K562 (cell line): ENCODE results near the gene HSF2. TPM values are rescaled to one million over a fixed set of nuclear protein-coding genes. Genes with fewer than 3 reads are reported as not detected.
A peak's percentile ranks its signal among the peaks of the same experiment; 100 is the strongest.

Source experiments
- ATF7 ChIP-seq: fragments of 450-650 bp; IDR thresholded peaks from 2 replicates; pipeline ENCODE4 v1.7.1; 2014; ENCODE audit warnings: mild to moderate bottlenecking, moderate library complexity
- BDP1 ChIP-seq: IDR thresholded peaks from 3 replicates; pipeline ENCODE4 v1.6.1; 2011; ENCODE audit not compliant: insufficient read length, insufficient read depth
- CSDE1 ChIP-seq, 2 experiments: fragments of 450-650 bp; IDR thresholded peaks; 2 replicates each; pipeline ENCODE4 v1.6.1; 2016; ENCODE audit warnings: mild to moderate bottlenecking in 1 of 2
- ELF4 ChIP-seq: fragments of 450-650 bp; formaldehyde crosslinking; IDR thresholded peaks from 2 replicates; pipeline ENCODE4 v1.4.0; 2022; ENCODE audit warnings: missing genetic modification characterization
- IRF2 ChIP-seq: sonication (generic); formaldehyde crosslinking; IDR thresholded peaks from 2 replicates; pipeline ENCODE4 v1.8.1; 2022; ENCODE audit warnings: mild to moderate bottlenecking, missing genetic modification reagents
- NR2C1 ChIP-seq, 2 experiments: fragments of 450-650 bp; IDR thresholded peaks; 2 replicates each; pipeline ENCODE4 v1.6.1; 2017; ENCODE audit warnings: mild to moderate bottlenecking in 2 of 2, antibody characterized with exemption in 1 of 2, inconsistent platforms in 1 of 2, missing compliant biosample characterization in 1 of 2, missing genetic modification characterization in 1 of 2
- POLR2G ChIP-seq: fragments of 200-400 bp; formaldehyde crosslinking; IDR thresholded peaks from 2 replicates; pipeline ENCODE4 v1.6.1; 2017; ENCODE audit warnings: low read depth, mild to moderate bottlenecking, antibody characterized with exemption, low read length, moderate library complexity
- RAD21 ChIP-seq, 2 experiments: fragments of 250-450 bp in 1 of 2; fragments of 450-650 bp in 1 of 2; sonication (Bioruptor Pico) in 1 of 2; formaldehyde crosslinking in 1 of 2; IDR thresholded peaks in 1 of 2; conservative IDR thresholded peaks in 1 of 2; 2 replicates each; pipeline versions ENCODE4 v1.4.0 to v1.8.0; 2020 to 2022; ENCODE audit warnings: mild to moderate bottlenecking in 2 of 2, moderate library complexity in 1 of 2
- TAF1 ChIP-seq: IDR thresholded peaks from 2 replicates; pipeline ENCODE4 v1.6.1; 2011; ENCODE audit warnings: mild to moderate bottlenecking, low read length, moderate library complexity; ENCODE audit not compliant: insufficient read depth, control insufficient read depth, severe bottlenecking; ENCODE audit errors: extremely low read depth
- ZFPM2 ChIP-seq: fragments of 250-450 bp; sonication (Bioruptor Pico); IDR thresholded peaks from 2 replicates; pipeline ENCODE4 v1.5.1; 2022; ENCODE audit warnings: mild to moderate bottlenecking
- ZKSCAN8 ChIP-seq: fragments of 200-800 bp; sonication (Bioruptor generic); IDR thresholded peaks from 2 replicates; pipeline ENCODE4 v1.6.1; 2016; ENCODE audit warnings: missing genetic modification characterization, missing compliant biosample characterization
- ZNF282 ChIP-seq: sonication (generic); formaldehyde crosslinking; IDR thresholded peaks from 2 replicates; pipeline ENCODE4 v1.8.1; 2023; ENCODE audit warnings: missing genetic modification reagents
- ZNF699 ChIP-seq: fragments of 250-450 bp; sonication (Bioruptor Pico); IDR thresholded peaks from 2 replicates; pipeline ENCODE4 v1.8.0; 2021; ENCODE audit warnings: mild to moderate bottlenecking, moderate library complexity; ENCODE audit not compliant: insufficient replicate concordance
- ZNF764 ChIP-seq: fragments of 250-450 bp; sonication (Bioruptor Pico); IDR thresholded peaks from 2 replicates; pipeline ENCODE4 v1.4.0; 2020; ENCODE audit warnings: low read depth, mild to moderate bottlenecking, moderate library complexity
- polyA plus RNA-seq, 8 experiments: library from polyadenylated mRNA; depleted of rRNA in 4 of 8; stranded (reverse) in 5 of 8; unstranded in 3 of 8; fragments of >200 nt; fragmentation: Nextera tagmentation in 2 of 8; fragmentation: Illumina TruSeq in 1 of 8; extraction: Ambion mirVana in 2 of 8; extraction: Trizol in 1 of 8; gene quantifications; 2 replicates each; pipeline versions ENCODE4 v1.2.1 to v1.2.3, GENCODE V29; 2011 to 2014; ENCODE audit warnings: inconsistent platforms in 1 of 8, missing spikeins in 1 of 8
- total RNA-seq, 7 experiments: library from RNA; depleted of rRNA in 6 of 7; stranded (reverse); fragments of >200 nt in 6 of 7; fragmentation: Illumina TruSeq in 2 of 7; extraction: Trizol in 2 of 7; gene quantifications; 2 replicates each; pipeline versions ENCODE4 v1.2.1 to v1.2.3, GENCODE V29; 2011 to 2021; ENCODE audit warnings: low replicate concordance in 1 of 7
- TF ChIP-seq, protein P1 (sequence below): fragments of 450-650 bp; formaldehyde crosslinking; IDR thresholded peaks from 2 replicates; pipeline ENCODE4 v1.4.0; 2020; ENCODE audit warnings: mild to moderate bottlenecking, moderate library complexity
- TF ChIP-seq, protein P2 (sequence below): sonication (generic); formaldehyde crosslinking; IDR thresholded peaks from 2 replicates; pipeline ENCODE4 v1.8.1; 2022; ENCODE audit warnings: missing genetic modification reagents

HSF2 gene
- total and polyA plus RNA-seq, 9 of the 15 experiments (the other 6 are each of a cell fraction or from before 2014, with no cell fraction given): 19.1 to 73.1 (median 29.2) TPM

DNA sequence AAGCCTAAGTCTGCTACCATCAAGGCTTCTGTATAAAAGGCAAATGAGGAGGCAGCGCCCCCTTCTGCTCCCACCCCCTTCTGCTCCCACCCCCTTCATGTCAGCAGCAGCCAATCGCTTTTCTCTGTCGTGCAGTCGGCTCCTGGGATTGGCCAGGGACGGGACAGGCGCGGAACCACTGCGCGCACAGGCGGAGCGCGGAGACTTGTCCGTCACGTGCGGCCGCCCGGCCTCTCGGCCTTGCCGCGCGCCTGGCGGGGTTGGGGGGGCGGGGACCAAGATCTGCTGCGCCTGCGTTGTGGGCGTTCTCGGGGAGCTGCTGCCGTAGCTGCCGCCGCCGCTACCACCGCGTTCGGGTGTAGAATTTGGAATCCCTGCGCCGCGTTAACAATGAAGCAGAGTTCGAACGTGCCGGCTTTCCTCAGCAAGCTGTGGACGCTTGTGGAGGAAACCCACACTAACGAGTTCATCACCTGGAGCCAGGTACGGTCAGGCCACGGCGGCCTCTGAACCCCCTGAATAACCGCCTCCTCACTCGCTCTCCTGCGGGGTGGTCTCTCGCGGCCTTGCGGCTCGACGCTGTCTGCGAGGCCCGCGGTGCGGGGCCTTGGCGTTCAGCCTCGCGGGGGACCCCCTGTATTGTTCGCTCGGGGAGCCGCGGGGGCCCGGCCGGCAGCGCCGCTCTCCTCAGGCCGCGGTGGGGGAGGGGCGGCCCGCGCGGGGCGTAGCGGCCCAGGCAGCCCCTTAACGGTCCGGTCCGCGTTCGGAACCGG is at the start of gene HSF2 (continued):
- TF ChIP-seq, protein P1, sequence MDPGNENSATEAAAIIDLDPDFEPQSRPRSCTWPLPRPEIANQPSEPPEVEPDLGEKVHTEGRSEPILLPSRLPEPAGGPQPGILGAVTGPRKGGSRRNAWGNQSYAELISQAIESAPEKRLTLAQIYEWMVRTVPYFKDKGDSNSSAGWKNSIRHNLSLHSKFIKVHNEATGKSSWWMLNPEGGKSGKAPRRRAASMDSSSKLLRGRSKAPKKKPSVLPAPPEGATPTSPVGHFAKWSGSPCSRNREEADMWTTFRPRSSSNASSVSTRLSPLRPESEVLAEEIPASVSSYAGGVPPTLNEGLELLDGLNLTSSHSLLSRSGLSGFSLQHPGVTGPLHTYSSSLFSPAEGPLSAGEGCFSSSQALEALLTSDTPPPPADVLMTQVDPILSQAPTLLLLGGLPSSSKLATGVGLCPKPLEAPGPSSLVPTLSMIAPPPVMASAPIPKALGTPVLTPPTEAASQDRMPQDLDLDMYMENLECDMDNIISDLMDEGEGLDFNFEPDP (CRISPR knock-in tag): no peak
- TF ChIP-seq ZKSCAN8 (no peak), POLR2G (peak; percentile 82), ZFPM2 (CRISPR knock-in tag) (no peak), NR2C1 (IDR thresholded peaks at IDR 0.05) (no peak), NR2C1 (tag; IDR thresholded peaks at IDR 0.05) (no peak), ZNF699 (no peak), IRF2 (no peak), RAD21 (CRISPR knock-in tag; conservative IDR thresholded peaks at IDR 0.05 in 1 of 2, IDR thresholded peaks at IDR 0.05 in 1 of 2) (no peak), BDP1 (no peak), ZNF282 (CRISPR knock-in tag) (no peak), CSDE1 (IDR thresholded peaks at IDR 0.05) (no peak), TAF1 (peak; percentile 72), ELF4 (CRISPR knock-in tag) (no peak), ZNF764 (CRISPR knock-in tag) (no peak), ATF7 (no peak)
- TF ChIP-seq, protein P2, sequence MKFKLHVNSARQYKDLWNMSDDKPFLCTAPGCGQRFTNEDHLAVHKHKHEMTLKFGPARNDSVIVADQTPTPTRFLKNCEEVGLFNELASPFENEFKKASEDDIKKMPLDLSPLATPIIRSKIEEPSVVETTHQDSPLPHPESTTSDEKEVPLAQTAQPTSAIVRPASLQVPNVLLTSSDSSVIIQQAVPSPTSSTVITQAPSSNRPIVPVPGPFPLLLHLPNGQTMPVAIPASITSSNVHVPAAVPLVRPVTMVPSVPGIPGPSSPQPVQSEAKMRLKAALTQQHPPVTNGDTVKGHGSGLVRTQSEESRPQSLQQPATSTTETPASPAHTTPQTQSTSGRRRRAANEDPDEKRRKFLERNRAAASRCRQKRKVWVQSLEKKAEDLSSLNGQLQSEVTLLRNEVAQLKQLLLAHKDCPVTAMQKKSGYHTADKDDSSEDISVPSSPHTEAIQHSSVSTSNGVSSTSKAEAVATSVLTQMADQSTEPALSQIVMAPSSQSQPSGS (CRISPR knock-in tag): no peak
